Measurements from ENCODE around the gene FOXP2.

DNA sequence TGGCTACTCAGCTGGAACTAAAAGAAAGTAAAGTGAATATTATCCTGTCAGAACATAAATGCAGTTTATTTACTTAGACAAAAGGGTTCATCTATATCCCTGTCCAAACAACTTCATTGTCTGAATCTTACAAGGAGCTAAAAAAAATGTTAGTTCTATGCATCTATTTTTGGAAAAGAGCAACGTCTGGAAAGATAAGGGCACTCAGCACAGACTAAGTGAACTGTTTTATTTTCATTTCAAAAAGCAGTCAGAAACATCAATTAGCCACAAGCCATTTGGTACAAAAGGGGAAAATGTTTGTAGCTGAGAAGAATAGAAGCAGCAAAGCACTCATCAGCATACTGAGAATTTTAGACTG, 245.5 kb downstream of the FOXP2 start:
- TF ChIP-seq EZH2 (IDR thresholded peaks at IDR 0.05; ENCODE audit: borderline replicate concordance, insufficient read depth, low read depth, low read length, poor library complexity, severe bottlenecking) = no peak
- TF ChIP-seq, protein P1, sequence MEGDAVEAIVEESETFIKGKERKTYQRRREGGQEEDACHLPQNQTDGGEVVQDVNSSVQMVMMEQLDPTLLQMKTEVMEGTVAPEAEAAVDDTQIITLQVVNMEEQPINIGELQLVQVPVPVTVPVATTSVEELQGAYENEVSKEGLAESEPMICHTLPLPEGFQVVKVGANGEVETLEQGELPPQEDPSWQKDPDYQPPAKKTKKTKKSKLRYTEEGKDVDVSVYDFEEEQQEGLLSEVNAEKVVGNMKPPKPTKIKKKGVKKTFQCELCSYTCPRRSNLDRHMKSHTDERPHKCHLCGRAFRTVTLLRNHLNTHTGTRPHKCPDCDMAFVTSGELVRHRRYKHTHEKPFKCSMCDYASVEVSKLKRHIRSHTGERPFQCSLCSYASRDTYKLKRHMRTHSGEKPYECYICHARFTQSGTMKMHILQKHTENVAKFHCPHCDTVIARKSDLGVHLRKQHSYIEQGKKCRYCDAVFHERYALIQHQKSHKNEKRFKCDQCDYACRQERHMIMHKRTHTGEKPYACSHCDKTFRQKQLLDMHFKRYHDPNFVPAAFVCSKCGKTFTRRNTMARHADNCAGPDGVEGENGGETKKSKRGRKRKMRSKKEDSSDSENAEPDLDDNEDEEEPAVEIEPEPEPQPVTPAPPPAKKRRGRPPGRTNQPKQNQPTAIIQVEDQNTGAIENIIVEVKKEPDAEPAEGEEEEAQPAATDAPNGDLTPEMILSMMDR (IDR thresholded peaks at IDR 0.05) = no peak

Measured in B cell (primary cell).